GM12878 (cell line): ENCODE measurements around the gene IL22RA2. TPM values are rescaled to one million over a fixed set of nuclear protein-coding genes. Genes with fewer than 3 reads are reported as not detected.

ENCODE experiments used
- ATAC-seq: fragments of 200-7000 bp; cut with Tn5 transposase; 3 replicates; pipeline ENCODE4 v1.9.1; 2020; ENCODE audit warnings: mild to moderate bottlenecking, moderate library complexity
- BruUV-seq: library from RNA; stranded (reverse); fragments of 400-500 nt; replicated peaks from 2 replicates; lab custom pipeline; 2021; lab: Mats Ljungman, UMichigan
- CTCF ChIA-PET: fragments of 300-600 bp; sonication (Branson Sonifier 250); formaldehyde crosslinking; extraction: SDS; loops from one replicate; lab custom pipeline; 2021; ENCODE audit warnings: inconsistent platforms; lab: Yijun Ruan, JAX
- POLR2A ChIA-PET: fragments of 350-600 bp; formaldehyde crosslinking; extraction: SDS; loops from one replicate; lab custom pipeline; 2021; ENCODE audit warnings: inconsistent platforms; lab: Charles Lee
- RAD21 ChIA-PET: fragments of 300-600 bp; sonication (Branson Sonifier 250); formaldehyde crosslinking; loops from one replicate; lab custom pipeline; 2023; ENCODE audit warnings: antibody characterized with exemption; ENCODE audit not compliant: unreplicated experiment; lab: Charles Lee
- SMC1A ChIA-PET: fragments of 300-600 bp; sonication (Branson Sonifier 250); formaldehyde crosslinking; loops from one replicate; lab custom pipeline; 2023; ENCODE audit not compliant: unreplicated experiment, uncharacterized antibody; lab: Charles Lee
- DNase-seq: peaks from one replicate; pipeline ENCODE4 v3.0.0-alpha.2; 2011; ENCODE audit warnings: low read depth, low spot score
- FAIRE-seq: peaks from 3 replicates; lab custom pipeline; 2011; peaks lifted over from hg19 to GRCh38; lab: Jason Lieb, UNC
- H2AFZ ChIP-seq: 2 replicates; pipeline ENCODE4 v1.6.0; 2011; ENCODE audit warnings: low read depth, low read length, control low read depth; ENCODE audit not compliant: control insufficient read depth
- H3K27ac ChIP-seq: 2 replicates; pipeline ENCODE4 v1.5.1; 2011; ENCODE audit warnings: control low read depth; ENCODE audit not compliant: control insufficient read depth, insufficient read depth
- H3K27me3 ChIP-seq, 2 experiments: replicated peaks in 1 of 2; 2 replicates each; pipeline versions ENCODE4 v1.6.0 to v1.6.1; 2011; ENCODE audit warnings: low read length in 1 of 2; ENCODE audit not compliant: control insufficient read depth in 2 of 2, insufficient read depth in 2 of 2
- H3K36me3 ChIP-seq, 2 experiments: 2 replicates each; pipeline ENCODE4 v1.5.1; 2011; ENCODE audit warnings: low read length in 1 of 2; ENCODE audit not compliant: control insufficient read depth in 2 of 2, insufficient read depth in 2 of 2
- H3K4me1 ChIP-seq: 2 replicates; pipeline ENCODE4 v1.6.1; 2011; ENCODE audit warnings: mild to moderate bottlenecking, low read length, moderate library complexity, mixed read lengths; ENCODE audit not compliant: control insufficient read depth, insufficient read depth
- H3K4me2 ChIP-seq: 2 replicates; pipeline ENCODE4 v1.6.0; 2011; ENCODE audit warnings: control low read depth; ENCODE audit not compliant: control insufficient read depth, insufficient read depth
- H3K4me3 ChIP-seq: fragments of 200-600 bp; sonication (generic); 2 replicates; pipeline ENCODE4 v1.5.1; 2016
- H3K79me2 ChIP-seq: 2 replicates; pipeline ENCODE4 v1.6.0; 2011; ENCODE audit warnings: low read length; ENCODE audit not compliant: control insufficient read depth, insufficient read depth
- H3K9ac ChIP-seq: 2 replicates; pipeline ENCODE4 v1.8.0; 2011; ENCODE audit warnings: low read length, control low read depth, mixed read lengths; ENCODE audit not compliant: control insufficient read depth, insufficient read depth
- H3K9me3 ChIP-seq: replicated peaks from 3 replicates; pipeline ENCODE4 v1.5.1; 2011; ENCODE audit warnings: mild to moderate bottlenecking, low read length; ENCODE audit not compliant: control insufficient read depth, insufficient read depth
- H4K20me1 ChIP-seq: 2 replicates; pipeline ENCODE4 v1.6.0; 2011; ENCODE audit not compliant: control insufficient read depth, insufficient read depth
- CHD2 ChIP-seq: IDR thresholded peaks from 2 replicates; pipeline ENCODE4 v1.6.1; 2011; ENCODE audit warnings: low read depth, low read length, improper control_type of control experiment, borderline replicate concordance
- HCFC1 ChIP-seq: fragments of 150-350 bp; IDR thresholded peaks from 2 replicates; pipeline ENCODE4 v1.6.1; 2014; ENCODE audit warnings: low read length
- HSF1 ChIP-seq: fragments of 150-350 bp; IDR thresholded peaks from 2 replicates; pipeline ENCODE4 v1.6.1; 2014; ENCODE audit warnings: mild to moderate bottlenecking, low read depth, low read length
- MEF2A ChIP-seq: IDR thresholded peaks from 2 replicates; pipeline ENCODE4 v1.6.1; 2011; ENCODE audit warnings: low read depth, mild to moderate bottlenecking, low read length, moderate library complexity; ENCODE audit not compliant: insufficient read depth
- RCOR1 ChIP-seq: conservative IDR thresholded peaks from 2 replicates; pipeline ENCODE4 v1.6.1; 2012; ENCODE audit warnings: low read depth, low read length, improper control_type of control experiment
- whole genome bisulfite sequencing: methylation state at CpG from one replicate; pipeline ENCODE4 v1.1.6; 2016; ENCODE audit warnings: low lambda C conversion rate; ENCODE audit not compliant: insufficient replicate concordance, insufficient coverage; ENCODE audit errors: missing lambda C conversion rate; 5-methylcytosine and 5-hydroxymethylcytosine counted together
- in situ Hi-C: fragments of 300-500 bp; cut with MboI; formaldehyde crosslinking; loops from 9 replicates; pipeline ENCODE4 v1.14.3; 2018; ENCODE audit warnings: mixed read lengths
- intact Hi-C: fragments of 100-400 bp; cut with micrococcal nuclease; formaldehyde crosslinking; loops from one replicate; pipeline ENCODE4 v1.14.2; 2022; ENCODE audit not compliant: unreplicated experiment
- polyA plus RNA-seq, 11 experiments: library from polyadenylated mRNA; depleted of rRNA in 4 of 11; unstranded in 6 of 11; stranded (reverse) in 5 of 11; fragments of >200 nt; fragmentation: Nextera tagmentation in 4 of 11; fragmentation: Illumina TruSeq in 1 of 11; extraction: Ambion mirVana in 4 of 11; extraction: Trizol in 1 of 11; gene quantifications; 1 replicate in 1 of 11; 2 replicates in 10 of 11; pipeline versions ENCODE4 v1.2.1 to v1.2.3, GENCODE V29; 2011 to 2016; ENCODE audit warnings: inconsistent platforms in 2 of 11, missing spikeins in 2 of 11, low read depth in 1 of 11
- total RNA-seq, 4 experiments: library from RNA; depleted of rRNA in 3 of 4; stranded (reverse); fragments of >200 nt in 3 of 4; fragmentation: Illumina TruSeq in 1 of 4; extraction: Trizol in 1 of 4; gene quantifications; 2 replicates each; pipeline versions ENCODE4 v1.2.1 to v1.2.3, GENCODE V29; 2013 to 2021
- TF ChIP-seq, protein P1 (sequence below): IDR thresholded peaks from 2 replicates; pipeline ENCODE4 v1.6.1; 2012; ENCODE audit warnings: improper control_type of control experiment, low read depth, low read length; ENCODE audit not compliant: insufficient replicate concordance
- TF ChIP-seq, protein P2 (sequence below): fragments of 450-650 bp; IDR thresholded peaks from 2 replicates; pipeline ENCODE4 v1.6.1; 2016; ENCODE audit warnings: mild to moderate bottlenecking

Gene IL22RA2
- total and polyA plus RNA-seq, 10 of the 15 experiments (the other 5 are each of a cell fraction or from before 2014, with no cell fraction given) = 0.05 to 0.22 (median 0.09) TPM; not detected in 3

GRCh38 chr6:137111296-137112066, 62.0 kb downstream of the IL22RA2 start:
- Histone ChIP-seq H3K9me3 (peaks cover 19% of the 10 kb centered on the region), H3K9ac (no peak overlapping the region), H4K20me1 (no peaks in the 10 kb centered on the region), H3K4me1 (peaks cover 19% of the 10 kb centered on the region), H3K27me3 (no peaks in the 10 kb centered on the region), H3K36me3 (no peaks in the 10 kb centered on the region), H3K4me2 (no peak overlapping the region), H3K79me2 (no peaks in the 10 kb centered on the region), H3K4me3 (no peak overlapping the region), H2AFZ (no peak overlapping the region; the same call in 1 of the 2 replicates), H3K27ac (no peak overlapping the region)
- intact Hi-C loops (no loop called here), in situ Hi-C loops (no loop called here)
- SMC1A ChIA-PET = interaction anchor here (0.7 to 2.7 kb wide), 2 partner anchors 8 to 10 kb away, joined by 3 to 12 read pairs; no protein-coding TSS in a partner anchor
- DNase-seq = no peak
- FAIRE-seq = no peak
- CTCF ChIA-PET = interaction anchor here (0.7 to 0.8 kb wide), 2 partner anchors 15 to 54 kb away, joined by 3 read pairs; no protein-coding TSS in a partner anchor
- no TSS peak for BruUV-seq
- no peak; the same call in 2 of the 3 replicates for ATAC-seq
- 46% methylated on average over 2 of the region's 2 CpGs for WGBS
- POLR2A ChIA-PET = interaction anchor here (1.0 to 1.4 kb wide), 2 partner anchors 9 to 14 kb away, joined by 3 to 4 read pairs; no protein-coding TSS in a partner anchor
- RAD21 ChIA-PET = no interaction called here
- no peak for TF ChIP-seq RCOR1
- TF ChIP-seq, protein P1, sequence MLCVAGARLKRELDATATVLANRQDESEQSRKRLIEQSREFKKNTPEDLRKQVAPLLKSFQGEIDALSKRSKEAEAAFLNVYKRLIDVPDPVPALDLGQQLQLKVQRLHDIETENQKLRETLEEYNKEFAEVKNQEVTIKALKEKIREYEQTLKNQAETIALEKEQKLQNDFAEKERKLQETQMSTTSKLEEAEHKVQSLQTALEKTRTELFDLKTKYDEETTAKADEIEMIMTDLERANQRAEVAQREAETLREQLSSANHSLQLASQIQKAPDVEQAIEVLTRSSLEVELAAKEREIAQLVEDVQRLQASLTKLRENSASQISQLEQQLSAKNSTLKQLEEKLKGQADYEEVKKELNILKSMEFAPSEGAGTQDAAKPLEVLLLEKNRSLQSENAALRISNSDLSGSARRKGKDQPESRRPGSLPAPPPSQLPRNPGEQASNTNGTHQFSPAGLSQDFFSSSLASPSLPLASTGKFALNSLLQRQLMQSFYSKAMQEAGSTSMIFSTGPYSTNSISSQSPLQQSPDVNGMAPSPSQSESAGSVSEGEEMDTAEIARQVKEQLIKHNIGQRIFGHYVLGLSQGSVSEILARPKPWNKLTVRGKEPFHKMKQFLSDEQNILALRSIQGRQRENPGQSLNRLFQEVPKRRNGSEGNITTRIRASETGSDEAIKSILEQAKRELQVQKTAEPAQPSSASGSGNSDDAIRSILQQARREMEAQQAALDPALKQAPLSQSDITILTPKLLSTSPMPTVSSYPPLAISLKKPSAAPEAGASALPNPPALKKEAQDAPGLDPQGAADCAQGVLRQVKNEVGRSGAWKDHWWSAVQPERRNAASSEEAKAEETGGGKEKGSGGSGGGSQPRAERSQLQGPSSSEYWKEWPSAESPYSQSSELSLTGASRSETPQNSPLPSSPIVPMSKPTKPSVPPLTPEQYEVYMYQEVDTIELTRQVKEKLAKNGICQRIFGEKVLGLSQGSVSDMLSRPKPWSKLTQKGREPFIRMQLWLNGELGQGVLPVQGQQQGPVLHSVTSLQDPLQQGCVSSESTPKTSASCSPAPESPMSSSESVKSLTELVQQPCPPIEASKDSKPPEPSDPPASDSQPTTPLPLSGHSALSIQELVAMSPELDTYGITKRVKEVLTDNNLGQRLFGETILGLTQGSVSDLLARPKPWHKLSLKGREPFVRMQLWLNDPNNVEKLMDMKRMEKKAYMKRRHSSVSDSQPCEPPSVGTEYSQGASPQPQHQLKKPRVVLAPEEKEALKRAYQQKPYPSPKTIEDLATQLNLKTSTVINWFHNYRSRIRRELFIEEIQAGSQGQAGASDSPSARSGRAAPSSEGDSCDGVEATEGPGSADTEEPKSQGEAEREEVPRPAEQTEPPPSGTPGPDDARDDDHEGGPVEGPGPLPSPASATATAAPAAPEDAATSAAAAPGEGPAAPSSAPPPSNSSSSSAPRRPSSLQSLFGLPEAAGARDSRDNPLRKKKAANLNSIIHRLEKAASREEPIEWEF = no peak
- TF ChIP-seq, protein P2, sequence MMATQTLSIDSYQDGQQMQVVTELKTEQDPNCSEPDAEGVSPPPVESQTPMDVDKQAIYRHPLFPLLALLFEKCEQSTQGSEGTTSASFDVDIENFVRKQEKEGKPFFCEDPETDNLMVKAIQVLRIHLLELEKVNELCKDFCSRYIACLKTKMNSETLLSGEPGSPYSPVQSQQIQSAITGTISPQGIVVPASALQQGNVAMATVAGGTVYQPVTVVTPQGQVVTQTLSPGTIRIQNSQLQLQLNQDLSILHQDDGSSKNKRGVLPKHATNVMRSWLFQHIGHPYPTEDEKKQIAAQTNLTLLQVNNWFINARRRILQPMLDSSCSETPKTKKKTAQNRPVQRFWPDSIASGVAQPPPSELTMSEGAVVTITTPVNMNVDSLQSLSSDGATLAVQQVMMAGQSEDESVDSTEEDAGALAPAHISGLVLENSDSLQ = no peak
- TF ChIP-seq HSF1 = no peak
- no peak for TF ChIP-seq HCFC1
- TF ChIP-seq MEF2A = no peak
- no peak for TF ChIP-seq CHD2
- TF ChIP-seq, all 136 proteins: peak for 0
